Fibroblast of villous mesenchyme (primary cell): ENCODE results near the gene ESYT2. TPM values are rescaled to one million over a fixed set of nuclear protein-coding genes. Genes with fewer than 3 reads are reported as not detected.

ENCODE experiments used
- DNase-seq: peaks from one replicate; pipeline ENCODE4 v3.0.0-alpha.2; 2010; ENCODE audit warnings: low read depth
- H3K4me3 ChIP-seq: 2 replicates; pipeline ENCODE4 v1.5.1; 2011; ENCODE audit warnings: low read depth, mild to moderate bottlenecking, low read length
- total RNA-seq: library from RNA; depleted of rRNA; stranded (reverse); fragments of >200 nt; gene quantifications from 2 replicates; pipeline ENCODE4 v1.2.3, GENCODE V29; 2012
- TF ChIP-seq, protein P1 (sequence below): IDR thresholded peaks from 2 replicates; pipeline ENCODE4 v1.5.1; 2012; ENCODE audit warnings: low read depth, mild to moderate bottlenecking, low read length; ENCODE audit not compliant: insufficient read depth

The ESYT2 gene
- total RNA-seq, 1 donor = 75.1 TPM

DNA sequence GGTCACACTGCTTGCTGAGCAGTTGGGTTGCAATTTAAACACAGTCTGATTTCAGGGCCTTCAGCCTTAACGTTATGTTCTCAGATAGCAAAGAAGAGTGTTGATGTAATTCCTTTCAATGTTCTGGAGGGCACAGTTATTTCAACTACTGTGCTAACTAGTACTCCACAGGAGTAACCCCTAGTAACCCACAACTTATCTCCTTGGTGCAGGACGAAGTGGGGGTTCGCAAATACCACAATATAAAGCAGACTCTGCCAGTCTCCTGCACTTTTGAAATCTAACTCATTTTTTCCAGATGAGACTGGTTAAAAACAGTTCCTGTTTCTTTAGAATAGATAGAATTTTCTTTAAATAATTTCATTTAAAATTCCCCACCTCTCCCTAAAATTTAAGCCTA is 77.6 kb downstream of the ESYT2 start:
- TF ChIP-seq, protein P1, sequence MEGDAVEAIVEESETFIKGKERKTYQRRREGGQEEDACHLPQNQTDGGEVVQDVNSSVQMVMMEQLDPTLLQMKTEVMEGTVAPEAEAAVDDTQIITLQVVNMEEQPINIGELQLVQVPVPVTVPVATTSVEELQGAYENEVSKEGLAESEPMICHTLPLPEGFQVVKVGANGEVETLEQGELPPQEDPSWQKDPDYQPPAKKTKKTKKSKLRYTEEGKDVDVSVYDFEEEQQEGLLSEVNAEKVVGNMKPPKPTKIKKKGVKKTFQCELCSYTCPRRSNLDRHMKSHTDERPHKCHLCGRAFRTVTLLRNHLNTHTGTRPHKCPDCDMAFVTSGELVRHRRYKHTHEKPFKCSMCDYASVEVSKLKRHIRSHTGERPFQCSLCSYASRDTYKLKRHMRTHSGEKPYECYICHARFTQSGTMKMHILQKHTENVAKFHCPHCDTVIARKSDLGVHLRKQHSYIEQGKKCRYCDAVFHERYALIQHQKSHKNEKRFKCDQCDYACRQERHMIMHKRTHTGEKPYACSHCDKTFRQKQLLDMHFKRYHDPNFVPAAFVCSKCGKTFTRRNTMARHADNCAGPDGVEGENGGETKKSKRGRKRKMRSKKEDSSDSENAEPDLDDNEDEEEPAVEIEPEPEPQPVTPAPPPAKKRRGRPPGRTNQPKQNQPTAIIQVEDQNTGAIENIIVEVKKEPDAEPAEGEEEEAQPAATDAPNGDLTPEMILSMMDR = no peak
- DNase-seq = no peak
- H3K4me3 ChIP-seq = no peak overlapping the region

DNA sequence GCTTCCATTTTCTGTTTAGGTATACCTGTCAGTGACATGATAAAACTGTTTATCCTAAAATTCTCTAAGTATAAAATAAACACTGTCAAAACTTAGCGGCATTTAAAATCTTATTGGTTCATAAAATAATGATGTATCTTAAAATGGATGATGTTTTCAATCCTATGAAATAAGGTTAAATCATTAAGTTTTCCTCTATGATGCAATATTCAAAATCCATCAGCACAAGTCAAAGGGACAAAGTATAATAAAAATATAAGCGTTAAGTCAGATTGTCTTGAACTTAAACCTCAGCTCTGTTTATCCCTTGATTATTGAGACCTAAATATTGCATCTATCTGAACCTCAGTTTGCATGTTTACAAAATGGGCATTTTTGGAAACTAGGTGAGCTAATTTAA is 78.1 kb downstream of the ESYT2 start:
- TF ChIP-seq, protein P1 = no peak
- no peak overlapping the region for H3K4me3 ChIP-seq
- no peak for DNase-seq

DNA sequence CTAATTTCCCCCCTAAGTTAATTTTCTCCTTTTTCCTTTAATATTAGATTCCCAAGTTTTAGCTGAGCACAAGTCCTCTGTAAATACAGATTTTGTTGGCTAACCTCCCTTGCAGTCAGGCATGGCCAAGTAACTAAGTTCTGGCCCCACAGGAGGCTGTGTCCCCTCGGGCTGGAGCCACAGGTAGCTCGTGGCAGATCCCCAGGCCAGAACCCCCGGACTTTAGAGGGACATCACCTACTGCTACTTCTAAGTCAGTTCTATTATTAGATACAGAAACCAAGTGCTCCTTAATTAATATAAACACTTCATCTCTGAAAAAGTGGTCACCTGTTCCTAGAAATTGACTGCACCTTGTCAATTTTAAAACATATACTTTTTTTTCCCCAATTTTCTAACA is 78.6 kb downstream of the ESYT2 start:
- TF ChIP-seq, protein P1 = no peak
- no peak overlapping the region for H3K4me3 ChIP-seq
- DNase-seq = no peak

DNA sequence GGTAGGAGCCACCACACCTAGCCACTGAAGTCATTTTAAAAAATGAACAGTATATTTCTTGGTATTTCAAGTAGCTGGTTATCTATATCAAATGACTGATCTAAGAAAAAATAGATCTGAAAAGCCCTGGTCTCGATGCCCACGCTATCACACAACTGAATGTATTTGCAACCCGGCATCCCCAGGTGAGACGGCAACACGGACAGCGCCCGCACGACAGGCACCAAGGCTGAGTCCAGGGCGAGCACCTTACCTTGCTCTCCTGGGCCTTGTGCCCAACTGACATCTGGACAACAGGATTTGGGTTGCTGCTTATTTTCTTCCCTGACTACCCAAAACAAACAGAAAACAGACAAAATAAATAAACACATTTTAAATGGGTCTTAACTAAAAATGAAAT is 79.9 kb downstream of the ESYT2 start:
- H3K4me3 ChIP-seq = no peak overlapping the region
- TF ChIP-seq, protein P1 = no peak
- no peak for DNase-seq

DNA sequence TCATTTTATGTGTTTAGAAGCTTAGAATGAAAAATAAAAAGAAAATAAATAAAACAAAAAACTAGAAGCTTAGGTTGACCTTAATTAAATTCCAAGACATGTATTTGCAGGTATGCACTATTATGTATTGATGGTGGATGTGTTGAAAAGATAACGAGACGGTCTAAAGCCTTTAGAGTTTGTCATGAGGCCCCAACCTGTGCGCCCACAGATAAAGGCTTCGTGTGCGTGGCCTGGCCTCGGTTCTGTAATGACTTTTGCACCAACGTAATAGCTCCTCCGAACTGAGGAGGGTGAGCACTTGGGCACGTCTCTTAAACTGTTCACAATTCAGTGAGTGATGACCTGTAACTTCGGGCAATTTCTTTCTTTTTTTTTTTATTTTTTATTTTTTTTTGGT is 81.0 kb downstream of the ESYT2 start:
- TF ChIP-seq, protein P1 = no peak

DNA sequence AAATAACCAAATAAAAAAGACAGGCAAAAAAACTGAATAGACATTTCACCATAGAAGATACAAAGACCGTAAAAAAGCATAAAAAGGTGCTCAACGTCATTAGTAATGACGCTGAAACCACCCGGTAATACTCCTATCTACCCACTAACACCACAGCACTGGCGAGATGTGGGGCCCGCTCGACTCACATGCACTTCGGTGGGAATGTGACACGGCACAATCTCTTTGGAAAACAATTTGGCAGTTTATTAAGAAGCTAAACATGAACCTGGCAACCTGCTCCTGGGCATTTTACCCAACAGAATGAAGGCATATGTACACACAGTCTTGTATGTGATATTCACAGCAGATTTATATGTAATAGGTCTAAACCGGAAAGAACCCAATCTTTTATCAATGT is 81.9 kb downstream of the ESYT2 start:
- no peak for DNase-seq
- TF ChIP-seq, protein P1 = no peak
- H3K4me3 ChIP-seq = no peak overlapping the region

More for the DNA sequence above, 81.0 kb downstream of the ESYT2 start:
- no peak for DNase-seq
- H3K4me3 ChIP-seq = no peak overlapping the region

DNA sequence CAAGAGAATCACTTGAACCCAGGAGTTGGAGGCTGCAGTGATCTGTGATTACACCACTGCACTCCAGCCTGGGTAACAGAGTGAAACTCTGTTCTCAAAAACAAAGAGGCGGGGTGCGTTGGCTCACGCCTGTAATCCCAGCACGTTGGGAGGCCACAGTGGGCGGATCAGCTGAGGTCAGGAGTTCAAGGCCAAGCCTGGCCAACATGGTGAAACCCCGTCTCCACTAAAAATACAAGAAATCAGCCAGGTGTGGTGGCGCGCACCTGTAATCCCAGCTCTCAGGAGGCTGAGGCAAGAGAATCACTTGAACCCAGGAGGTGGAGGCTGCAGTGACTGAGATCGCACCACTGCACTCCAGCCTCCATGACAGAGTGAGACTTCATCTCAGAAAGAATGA is 82.4 kb downstream of the ESYT2 start:
- DNase-seq = no peak
- TF ChIP-seq, protein P1 = no peak
- H3K4me3 ChIP-seq = no peak overlapping the region
